RWPE2 (cell line): ENCODE measurements around the gene CCDC68.
A peak's percentile ranks its signal among the peaks of the same experiment; 100 is the strongest.

ENCODE experiments used
- ATAC-seq: fragments of 200-7000 bp; cut with Tn5 transposase; 3 replicates; pipeline ENCODE4 v1.9.1; 2021; ENCODE audit warnings: low read depth
- DNase-seq: peaks from one replicate; pipeline ENCODE4 v3.0.0-alpha.2; 2020; ENCODE audit warnings: low spot score
- H3K27ac ChIP-seq: fragments of 450-650 bp; 2 replicates; pipeline ENCODE4 v1.5.1; 2017; ENCODE audit warnings: mild to moderate bottlenecking; ENCODE audit not compliant: poor library complexity, severe bottlenecking
- H3K27me3 ChIP-seq: fragments of 250-450 bp; sonication (Bioruptor Pico); 2 replicates; pipeline ENCODE4 v1.5.1; 2021; ENCODE audit warnings: mild to moderate bottlenecking, moderate library complexity; ENCODE audit not compliant: insufficient read depth, poor library complexity, severe bottlenecking
- H3K36me3 ChIP-seq: fragments of 250-450 bp; sonication (Bioruptor Pico); 2 replicates; pipeline ENCODE4 v1.5.1; 2020; ENCODE audit warnings: low read depth, mild to moderate bottlenecking, moderate library complexity
- H3K4me1 ChIP-seq: fragments of 250-450 bp; sonication (Bioruptor Pico); 2 replicates; pipeline ENCODE4 v1.5.1; 2021; ENCODE audit warnings: mild to moderate bottlenecking, moderate library complexity; ENCODE audit not compliant: insufficient read depth, poor library complexity, severe bottlenecking
- H3K4me3 ChIP-seq: fragments of 250-450 bp; sonication (Bioruptor Pico); 2 replicates; pipeline ENCODE4 v1.5.1; 2021; ENCODE audit warnings: mild to moderate bottlenecking, moderate library complexity; ENCODE audit not compliant: severe bottlenecking
- H3K9me3 ChIP-seq: fragments of 250-450 bp; sonication (Bioruptor Pico); 2 replicates; pipeline ENCODE4 v1.5.1; 2021; ENCODE audit warnings: mild to moderate bottlenecking, moderate library complexity; ENCODE audit not compliant: severe bottlenecking
- TF ChIP-seq, protein P1 (sequence below): fragments of 450-650 bp; IDR thresholded peaks from one replicate; pipeline ENCODE4 v1.5.1; 2017; ENCODE audit warnings: mild to moderate bottlenecking, moderate library complexity; ENCODE audit not compliant: poor library complexity, severe bottlenecking

The CCDC68 gene

GRCh38 chr18:54928236-54928635, 31.0 kb downstream of the CCDC68 start:
- no peaks in the 10 kb centered on the region for H3K9me3 ChIP-seq
- no peaks in the 10 kb centered on the region for H3K36me3 ChIP-seq
- ATAC-seq (no peak), DNase-seq (no peak)
- H3K4me1 ChIP-seq = peaks cover 12% of the 10 kb centered on the region
- H3K27ac ChIP-seq = no peak overlapping the region
- no peak overlapping the region for H3K4me3 ChIP-seq
- no peaks in the 10 kb centered on the region for H3K27me3 ChIP-seq
- TF ChIP-seq, protein P1, sequence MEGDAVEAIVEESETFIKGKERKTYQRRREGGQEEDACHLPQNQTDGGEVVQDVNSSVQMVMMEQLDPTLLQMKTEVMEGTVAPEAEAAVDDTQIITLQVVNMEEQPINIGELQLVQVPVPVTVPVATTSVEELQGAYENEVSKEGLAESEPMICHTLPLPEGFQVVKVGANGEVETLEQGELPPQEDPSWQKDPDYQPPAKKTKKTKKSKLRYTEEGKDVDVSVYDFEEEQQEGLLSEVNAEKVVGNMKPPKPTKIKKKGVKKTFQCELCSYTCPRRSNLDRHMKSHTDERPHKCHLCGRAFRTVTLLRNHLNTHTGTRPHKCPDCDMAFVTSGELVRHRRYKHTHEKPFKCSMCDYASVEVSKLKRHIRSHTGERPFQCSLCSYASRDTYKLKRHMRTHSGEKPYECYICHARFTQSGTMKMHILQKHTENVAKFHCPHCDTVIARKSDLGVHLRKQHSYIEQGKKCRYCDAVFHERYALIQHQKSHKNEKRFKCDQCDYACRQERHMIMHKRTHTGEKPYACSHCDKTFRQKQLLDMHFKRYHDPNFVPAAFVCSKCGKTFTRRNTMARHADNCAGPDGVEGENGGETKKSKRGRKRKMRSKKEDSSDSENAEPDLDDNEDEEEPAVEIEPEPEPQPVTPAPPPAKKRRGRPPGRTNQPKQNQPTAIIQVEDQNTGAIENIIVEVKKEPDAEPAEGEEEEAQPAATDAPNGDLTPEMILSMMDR = no peak

- Histone ChIP-seq H3K36me3 (no peaks in the 10 kb centered on the region), H3K27ac (peak overlapping the region; percentile 10), H3K4me3 (no peak overlapping the region), H3K4me1 (peaks cover 12% of the 10 kb centered on the region), H3K9me3 (no peaks in the 10 kb centered on the region), H3K27me3 (no peaks in the 10 kb centered on the region)
- TF ChIP-seq, protein P1 = no peak
- ATAC-seq (peak; percentile 89), DNase-seq (no peak)
Measured at GRCh38 chr18:54926593-54927325, 32.5 kb downstream of the CCDC68 start.

DNA sequence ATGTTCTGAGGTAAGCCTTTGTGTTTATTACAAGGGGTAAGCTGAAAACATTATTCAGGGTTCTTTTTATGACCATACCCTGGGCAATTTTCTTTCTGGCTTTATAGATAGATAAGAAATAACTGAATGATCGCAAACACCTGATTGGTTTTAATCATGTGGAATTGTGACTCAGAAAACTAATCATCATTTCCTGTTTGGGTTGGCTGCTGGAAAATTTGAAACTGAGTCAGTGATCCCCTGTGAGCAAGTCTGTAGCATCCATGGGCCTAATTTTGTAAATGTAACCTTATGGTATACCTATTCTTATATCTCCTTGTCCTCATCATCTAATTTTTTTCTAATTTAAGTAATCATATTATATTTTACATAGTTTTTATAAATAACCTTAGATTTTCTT, 34.3 kb downstream of the CCDC68 start:
- DNase-seq (no peak), ATAC-seq (no peak)
- TF ChIP-seq, protein P1 = no peak
- H3K36me3 ChIP-seq = no peaks in the 10 kb centered on the region
- no peak overlapping the region for H3K4me3 ChIP-seq
- peaks cover 12% of the 10 kb centered on the region for H3K4me1 ChIP-seq
- no peaks in the 10 kb centered on the region for H3K27me3 ChIP-seq
- H3K9me3 ChIP-seq = no peaks in the 10 kb centered on the region
- H3K27ac ChIP-seq = no peak overlapping the region

DNA sequence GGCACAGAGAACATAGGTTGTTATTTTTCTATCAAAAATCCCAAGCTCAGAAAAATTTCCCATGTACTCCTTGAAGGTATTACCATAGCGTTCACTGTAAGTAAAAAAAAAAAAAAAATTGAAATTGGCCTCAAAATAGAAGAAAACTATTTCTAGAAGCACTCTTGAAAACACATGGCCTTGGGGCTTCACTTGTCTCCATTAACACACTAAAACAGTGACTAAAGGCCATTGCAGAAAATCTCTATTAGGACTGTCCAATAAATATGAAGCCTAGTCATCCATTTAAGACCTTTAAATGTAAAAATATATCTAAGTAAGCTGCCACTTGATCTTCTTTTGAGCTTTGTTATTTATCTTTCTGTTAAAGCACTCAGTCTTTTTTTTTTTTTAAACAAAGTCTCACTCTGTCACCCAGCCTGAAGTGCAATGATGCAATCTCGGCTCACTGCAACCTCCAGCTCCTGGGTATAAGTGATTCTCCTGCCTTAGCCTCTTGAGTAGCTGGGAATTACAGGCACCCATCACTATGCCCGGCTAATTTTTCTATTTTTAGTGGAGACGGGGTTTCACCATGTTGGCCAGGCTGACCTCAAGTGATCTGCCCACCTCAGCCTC, 35.8 kb downstream of the CCDC68 start:
- no peak overlapping the region for H3K4me3 ChIP-seq
- H3K27ac ChIP-seq = no peak overlapping the region
- H3K9me3 ChIP-seq = no peaks in the 10 kb centered on the region
- peaks cover 12% of the 10 kb centered on the region for H3K4me1 ChIP-seq
- DNase-seq (no peak), ATAC-seq (no peak)
- H3K27me3 ChIP-seq = no peaks in the 10 kb centered on the region
- H3K36me3 ChIP-seq = no peaks in the 10 kb centered on the region
- TF ChIP-seq, protein P1 = no peak

- no peak overlapping the region for H3K27ac ChIP-seq
- TF ChIP-seq, protein P1 = no peak
- H3K36me3 ChIP-seq = no peaks in the 10 kb centered on the region
- H3K4me3 ChIP-seq = no peak overlapping the region
- no peaks in the 10 kb centered on the region for H3K9me3 ChIP-seq
- no peaks in the 10 kb centered on the region for H3K27me3 ChIP-seq
- H3K4me1 ChIP-seq = no peaks in the 10 kb centered on the region
- ATAC-seq = no peak
- no peak for DNase-seq
Measured at GRCh38 chr18:54919412-54919811, 39.8 kb downstream of the CCDC68 start.
